Erythroblast (primary cell): ENCODE results near the gene CGB3.

Source experiments
- GATA1 ChIP-seq: IDR thresholded peaks from 2 replicates; pipeline ENCODE4 v1.6.1; 2011; ENCODE audit warnings: low read depth, mild to moderate bottlenecking, control low read depth, low read length, moderate library complexity
- POLR2A ChIP-seq: IDR thresholded peaks from 2 replicates; pipeline ENCODE4 v1.6.1; 2011; ENCODE audit warnings: mild to moderate bottlenecking, low read length

DNA sequence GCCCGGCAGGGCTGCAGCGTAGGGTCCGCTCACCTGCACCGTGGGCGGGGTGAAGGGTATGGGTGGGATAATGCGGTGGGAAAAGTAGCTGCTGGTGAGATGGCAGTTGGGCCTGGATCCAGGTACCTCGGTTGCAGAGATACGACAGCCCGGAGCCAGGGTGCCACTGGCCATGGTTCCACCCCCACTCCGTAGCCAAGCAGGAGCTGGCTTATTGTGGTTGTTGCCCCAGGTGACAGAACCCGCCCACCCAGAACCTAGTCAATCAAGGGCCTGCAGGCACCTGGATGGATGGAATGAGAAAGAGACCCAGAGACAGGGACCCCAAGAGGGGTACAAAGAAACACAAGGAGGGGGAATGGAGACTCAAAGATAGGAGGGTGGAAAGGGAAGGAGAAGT lies 3.8 kb downstream of the CGB3 start:
- TF ChIP-seq POLR2A (no peak), GATA1 (no peak)
